Caco-2 (cell line): ENCODE measurements around the gene EGFL8. TPM values are rescaled to one million over a fixed set of nuclear protein-coding genes. Genes with fewer than 3 reads are reported as not detected.

Experiments
- BruUV-seq: library from RNA; stranded (reverse); fragments of 400-500 nt; replicated peaks from 2 replicates; lab custom pipeline; 2021; lab: Mats Ljungman, UMichigan
- CTCF ChIA-PET: fragments of 300-600 bp; sonication (Branson Sonifier 250); formaldehyde crosslinking; loops from one replicate; lab custom pipeline; 2022; ENCODE audit warnings: antibody characterized with exemption; lab: Charles Lee
- POLR2A ChIA-PET: fragments of 300-600 bp; sonication (Branson Sonifier 250); formaldehyde crosslinking; loops from one replicate; lab custom pipeline; 2022; ENCODE audit warnings: antibody characterized with exemption; lab: Charles Lee
- DNase-seq, 2 experiments: peaks; one replicate each; pipeline versions ENCODE4 v3.0.0 to v3.0.0-alpha.2; 2020 to 2022
- H3K27me3 ChIP-seq: replicated peaks from 2 replicates; pipeline ENCODE4 v1.6.0; 2011; ENCODE audit warnings: low read length; ENCODE audit not compliant: control insufficient read depth, insufficient read depth
- H3K36me3 ChIP-seq: 2 replicates; pipeline ENCODE4 v1.5.1; 2011; ENCODE audit warnings: low read length; ENCODE audit not compliant: control insufficient read depth, insufficient read depth
- H3K4me1 ChIP-seq: fragments of 250-450 bp; sonication (Bioruptor Pico); 2 replicates; pipeline ENCODE4 v1.5.1; 2020; ENCODE audit warnings: mild to moderate bottlenecking
- H3K4me3 ChIP-seq: 2 replicates; pipeline ENCODE4 v1.5.1; 2011; ENCODE audit warnings: low read depth, mild to moderate bottlenecking, control low read depth, low read length
- H3K9me3 ChIP-seq: fragments of 250-450 bp; sonication (Bioruptor Pico); 2 replicates; pipeline ENCODE4 v1.5.1; 2020; ENCODE audit warnings: mild to moderate bottlenecking, moderate library complexity
- H3K27ac Mint-ChIP-seq: one replicate; pipeline ENCODE4 v1.8.0; 2022; ENCODE audit warnings: mixed read lengths; ENCODE audit not compliant: unreplicated experiment
- H3K27me3 Mint-ChIP-seq: one replicate; pipeline ENCODE4 v1.8.0; 2022; ENCODE audit warnings: mixed read lengths; ENCODE audit not compliant: insufficient read depth, unreplicated experiment
- H3K36me3 Mint-ChIP-seq: one replicate; pipeline ENCODE4 v1.8.0; 2022; ENCODE audit warnings: mild to moderate bottlenecking, mixed read lengths; ENCODE audit not compliant: insufficient read depth, unreplicated experiment
- H3K4me1 Mint-ChIP-seq: one replicate; pipeline ENCODE4 v1.8.0; 2022; ENCODE audit warnings: low read depth, mixed read lengths; ENCODE audit not compliant: unreplicated experiment
- H3K4me3 Mint-ChIP-seq: one replicate; pipeline ENCODE4 v1.8.0; 2022; ENCODE audit warnings: mild to moderate bottlenecking, moderate library complexity, mixed read lengths; ENCODE audit not compliant: unreplicated experiment
- H3K9me3 Mint-ChIP-seq: one replicate; pipeline ENCODE4 v1.8.0; 2022; ENCODE audit warnings: mixed read lengths; ENCODE audit not compliant: unreplicated experiment
- intact Hi-C: fragments of 100-400 bp; cut with micrococcal nuclease; formaldehyde crosslinking; loops from one replicate; pipeline ENCODE4 v1.10.0; 2022; ENCODE audit not compliant: unreplicated experiment
- total RNA-seq: library from RNA; stranded (reverse); gene quantifications from 2 replicates; pipeline ENCODE4 v1.2.3, GENCODE V29; 2022
- TF ChIP-seq, protein P1 (sequence below), 2 experiments: fragments of 200-600 bp in 1 of 2; IDR thresholded peaks; 1 replicate in 1 of 2; 2 replicates in 1 of 2; pipeline versions ENCODE4 v1.5.1 to v1.8.0; 2011 to 2022; ENCODE audit warnings: antibody characterized with exemption in 1 of 2, control low read depth in 1 of 2, inconsistent platforms in 1 of 2, low read depth in 1 of 2, low read length in 1 of 2, mild to moderate bottlenecking in 1 of 2, moderate library complexity in 1 of 2; ENCODE audit not compliant: insufficient read depth in 1 of 2, severe bottlenecking in 1 of 2, unreplicated experiment in 1 of 2

The EGFL8 gene
- total RNA-seq, 1 experiment from 2014 or later: 45.0 TPM

- H3K36me3 Mint-ChIP-seq: no peaks in the 10 kb centered on the region
- H3K4me3 Mint-ChIP-seq: no peak overlapping the region
- ChIA-PET CTCF (no interaction called here), POLR2A (no interaction called here)
- peaks cover 10% of the 10 kb centered on the region for H3K4me1 Mint-ChIP-seq
- no TSS peak for BruUV-seq
- H3K27ac Mint-ChIP-seq: no peak overlapping the region
- Histone ChIP-seq H3K9me3 (no peaks in the 10 kb centered on the region), H3K4me1 (no peaks in the 10 kb centered on the region), H3K4me3 (no peak overlapping the region), H3K36me3 (no peaks in the 10 kb centered on the region), H3K27me3 (no peaks in the 10 kb centered on the region; the same call in 1 of the 2 replicates)
- H3K9me3 Mint-ChIP-seq: no peaks in the 10 kb centered on the region
- intact Hi-C loops: no loop called here
- no peak for DNase-seq
- H3K27me3 Mint-ChIP-seq: peaks cover 2% of the 10 kb centered on the region
- TF ChIP-seq, protein P1, sequence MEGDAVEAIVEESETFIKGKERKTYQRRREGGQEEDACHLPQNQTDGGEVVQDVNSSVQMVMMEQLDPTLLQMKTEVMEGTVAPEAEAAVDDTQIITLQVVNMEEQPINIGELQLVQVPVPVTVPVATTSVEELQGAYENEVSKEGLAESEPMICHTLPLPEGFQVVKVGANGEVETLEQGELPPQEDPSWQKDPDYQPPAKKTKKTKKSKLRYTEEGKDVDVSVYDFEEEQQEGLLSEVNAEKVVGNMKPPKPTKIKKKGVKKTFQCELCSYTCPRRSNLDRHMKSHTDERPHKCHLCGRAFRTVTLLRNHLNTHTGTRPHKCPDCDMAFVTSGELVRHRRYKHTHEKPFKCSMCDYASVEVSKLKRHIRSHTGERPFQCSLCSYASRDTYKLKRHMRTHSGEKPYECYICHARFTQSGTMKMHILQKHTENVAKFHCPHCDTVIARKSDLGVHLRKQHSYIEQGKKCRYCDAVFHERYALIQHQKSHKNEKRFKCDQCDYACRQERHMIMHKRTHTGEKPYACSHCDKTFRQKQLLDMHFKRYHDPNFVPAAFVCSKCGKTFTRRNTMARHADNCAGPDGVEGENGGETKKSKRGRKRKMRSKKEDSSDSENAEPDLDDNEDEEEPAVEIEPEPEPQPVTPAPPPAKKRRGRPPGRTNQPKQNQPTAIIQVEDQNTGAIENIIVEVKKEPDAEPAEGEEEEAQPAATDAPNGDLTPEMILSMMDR (IDR thresholded peaks at IDR 0.05; ENCODE audit: insufficient read depth in 1 of 2, low read depth in 1 of 2, low read length in 1 of 2, severe bottlenecking in 1 of 2, unreplicated experiment in 1 of 2): no peak
These were observed 49.3 kb downstream of the EGFL8 start for GRCh38 chr6:32213649-32214048.

- Mint-ChIP-seq H3K27me3 (peaks cover 2% of the 10 kb centered on the region), H3K36me3 (no peaks in the 10 kb centered on the region), H3K4me3 (no peak overlapping the region), H3K9me3 (no peaks in the 10 kb centered on the region), H3K27ac (no peak overlapping the region), H3K4me1 (peaks cover 10% of the 10 kb centered on the region)
- Histone ChIP-seq H3K36me3 (no peaks in the 10 kb centered on the region), H3K9me3 (no peaks in the 10 kb centered on the region), H3K4me1 (no peaks in the 10 kb centered on the region), H3K4me3 (no peak overlapping the region), H3K27me3 (no peaks in the 10 kb centered on the region; the same call in 1 of the 2 replicates)
- ChIA-PET CTCF (no interaction called here), POLR2A (no interaction called here)
- no peak for DNase-seq
- no TSS peak for BruUV-seq
- TF ChIP-seq, protein P1 (IDR thresholded peaks at IDR 0.05; ENCODE audit: insufficient read depth in 1 of 2, low read depth in 1 of 2, low read length in 1 of 2, severe bottlenecking in 1 of 2, unreplicated experiment in 1 of 2): no peak
- intact Hi-C loops: no loop called here
These were observed 49.7 kb downstream of the EGFL8 start for GRCh38 chr6:32214126-32214525.

DNA sequence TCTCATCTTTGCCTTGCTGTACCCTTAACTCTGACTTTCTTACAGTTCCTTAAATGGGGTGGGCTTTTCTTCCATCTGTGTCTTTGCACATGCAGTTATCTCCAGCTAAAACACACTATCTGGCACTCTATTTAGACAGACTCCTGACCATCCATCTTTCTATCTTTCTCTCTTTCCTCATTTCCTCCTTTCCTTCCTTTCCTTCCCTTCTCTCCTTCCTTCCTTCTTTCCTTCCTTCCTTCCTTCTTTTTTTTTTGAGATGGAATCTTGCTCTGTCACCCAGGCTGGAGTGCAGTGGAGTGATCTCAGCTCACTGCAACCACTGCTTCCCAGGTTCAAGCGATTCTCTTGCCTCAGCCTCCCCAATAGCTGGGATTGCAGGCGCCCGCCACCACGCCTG is 51.2 kb downstream of the EGFL8 start:
- no peaks in the 10 kb centered on the region; the same call in 1 of the 2 replicates for H3K27me3 ChIP-seq
- POLR2A ChIA-PET: no interaction called here
- Mint-ChIP-seq H3K9me3 (no peaks in the 10 kb centered on the region), H3K27me3 (peaks cover 2% of the 10 kb centered on the region), H3K4me3 (no peak overlapping the region), H3K36me3 (no peaks in the 10 kb centered on the region), H3K4me1 (peaks cover under 1% of the 10 kb centered on the region), H3K27ac (no peak overlapping the region)
- intact Hi-C loops: no loop called here
- TF ChIP-seq, protein P1 (IDR thresholded peaks at IDR 0.05; ENCODE audit: insufficient read depth in 1 of 2, low read depth in 1 of 2, low read length in 1 of 2, severe bottlenecking in 1 of 2, unreplicated experiment in 1 of 2): no peak
- no peaks in the 10 kb centered on the region for H3K36me3 ChIP-seq
- BruUV-seq: no TSS peak
- H3K9me3 ChIP-seq: no peaks in the 10 kb centered on the region
- H3K4me3 ChIP-seq: no peak overlapping the region
- H3K4me1 ChIP-seq: no peaks in the 10 kb centered on the region
- CTCF ChIA-PET: no interaction called here
- DNase-seq: no peak
